Retinal pigment epithelial cell (primary cell): ENCODE measurements around the gene RABIF.
"Not testable (repeated sequence)": the region's sequence is repeated elsewhere in the genome, so short reads cannot be mapped to it uniquely, and the experiment has no call there.

ENCODE experiments used
- DNase-seq: peaks from one replicate; pipeline ENCODE4 v3.0.0-alpha.2; 2010; ENCODE audit warnings: low read depth
- H3K4me3 ChIP-seq: 2 replicates; pipeline ENCODE4 v1.5.1; 2011; ENCODE audit warnings: mild to moderate bottlenecking, low read length, control low read depth, moderate library complexity
- CTCF ChIP-seq: conservative IDR thresholded peaks from 2 replicates; pipeline ENCODE4 v1.5.1; 2011; ENCODE audit warnings: low read depth, low read length, control low read depth, inconsistent platforms

RABIF gene

GRCh38 chr1:202834771-202835547 lies 54.0 kb downstream of the RABIF start:
- DNase-seq = no peak
- no peak overlapping the region for H3K4me3 ChIP-seq
- no peak for TF ChIP-seq CTCF

- no peak for DNase-seq
- TF ChIP-seq CTCF = no peak
- no peak overlapping the region for H3K4me3 ChIP-seq
These were observed 57.0 kb downstream of the RABIF start for GRCh38 chr1:202831906-202832305.

GRCh38 chr1:202829223-202829622 lies 59.7 kb downstream of the RABIF start:
- not testable (repeated sequence) for DNase-seq, H3K4me3 ChIP-seq
